HUES64 (cell line): ENCODE results near the gene TBL1XR1.
"Not testable (repeated sequence)": the region's sequence is repeated elsewhere in the genome, so short reads cannot be mapped to it uniquely, and the experiment has no call there.

Experiments
- H3K27ac ChIP-seq: 2 replicates; pipeline ENCODE4 v1.7.0; 2013; ENCODE audit warnings: low read depth, low read length, inconsistent platforms
- H3K27me3 ChIP-seq: 2 replicates; pipeline ENCODE4 v1.6.1; 2013; ENCODE audit warnings: mild to moderate bottlenecking, low read length; ENCODE audit not compliant: insufficient read depth
- H3K36me3 ChIP-seq: 2 replicates; pipeline ENCODE4 v1.6.1; 2013; ENCODE audit warnings: mild to moderate bottlenecking, low read length; ENCODE audit not compliant: insufficient read depth
- H3K4me1 ChIP-seq: 2 replicates; pipeline ENCODE4 v1.6.1; 2013; ENCODE audit warnings: mild to moderate bottlenecking, low read length, moderate library complexity; ENCODE audit not compliant: insufficient read depth
- H3K4me3 ChIP-seq: 2 replicates; pipeline ENCODE4 v1.5.1; 2013; ENCODE audit warnings: mild to moderate bottlenecking, low read length, moderate library complexity
- H3K9ac ChIP-seq: 2 replicates; pipeline ENCODE4 v1.6.1; 2013; ENCODE audit warnings: mild to moderate bottlenecking, low read depth, low read length
- H3K9me3 ChIP-seq: 2 replicates; pipeline ENCODE4 v1.6.1; 2013; ENCODE audit warnings: low read depth, low read length; ENCODE audit not compliant: insufficient read depth
- WGBS: fragments of 150-250, 120-280 bp; methylation state at CpG from one replicate; pipeline ENCODE4 v1.1.7; 2013; ENCODE audit warnings: missing lambda C conversion rate; 5-methylcytosine and 5-hydroxymethylcytosine counted together

The TBL1XR1 gene

GRCh38 chr3:177180506-177180905, 16.8 kb downstream of the TBL1XR1 start:
- Histone ChIP-seq H3K36me3 (no peaks in the 10 kb centered on the region), H3K9ac (no peak overlapping the region), H3K4me3 (no peak overlapping the region), H3K27ac (no peak overlapping the region), H3K27me3 (no peaks in the 10 kb centered on the region), H3K4me1 (peaks cover 26% of the 10 kb centered on the region), H3K9me3 (no peaks in the 10 kb centered on the region)
- 91% methylated on average over 5 of the region's 5 CpGs for WGBS

GRCh38 chr3:177179281-177180067, 17.8 kb downstream of the TBL1XR1 start:
- WGBS = 91% methylated on average over 10 of the region's 10 CpGs
- Histone ChIP-seq H3K4me3 (no peak overlapping the region), H3K9ac (no peak overlapping the region), H3K27me3 (no peaks in the 10 kb centered on the region), H3K36me3 (no peaks in the 10 kb centered on the region), H3K9me3 (no peaks in the 10 kb centered on the region), H3K4me1 (peaks cover 37% of the 10 kb centered on the region), H3K27ac (no peak overlapping the region; the same call in 1 of the 2 replicates)

- H3K27ac ChIP-seq = no peak overlapping the region
- peaks cover 39% of the 10 kb centered on the region for H3K4me1 ChIP-seq
- H3K9me3 ChIP-seq = no peaks in the 10 kb centered on the region
- H3K27me3 ChIP-seq = no peaks in the 10 kb centered on the region
- 85% methylated on average over 8 of the region's 8 CpGs for WGBS
- H3K4me3 ChIP-seq = no peak overlapping the region
- 0 out of 2 replicates have a peak, but pooled peaks cover 3% of the 10 kb centered on the region for H3K36me3 ChIP-seq
- H3K9ac ChIP-seq = no peak overlapping the region
Observed at GRCh38 chr3:177177749-177178221, 19.5 kb downstream of the TBL1XR1 start.

DNA sequence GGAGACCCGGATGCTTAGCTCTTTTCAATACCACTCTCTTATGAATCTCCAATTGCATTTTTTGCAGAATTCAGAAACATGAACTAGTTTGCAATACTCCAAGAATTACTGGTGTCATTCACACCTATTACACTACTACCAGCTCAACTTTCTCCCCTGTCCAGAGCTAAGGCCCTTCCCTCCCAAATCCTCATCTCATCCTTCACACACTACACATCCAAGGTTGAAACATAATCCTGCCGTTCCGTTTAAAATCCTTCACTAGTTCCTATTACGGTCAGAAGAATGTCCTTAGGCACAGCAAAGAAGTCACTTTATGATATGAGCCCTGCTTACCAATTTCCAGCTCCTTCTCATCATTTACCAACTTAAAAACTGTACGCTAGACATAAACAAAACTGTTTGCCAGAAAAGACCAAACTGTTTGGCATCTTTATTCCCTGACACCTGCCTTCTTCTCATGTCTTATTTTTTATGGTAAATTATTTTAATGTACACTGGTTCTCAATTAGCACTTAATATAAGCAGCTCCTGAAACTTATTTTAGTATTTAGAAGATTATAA, 22.6 kb downstream of the TBL1XR1 start:
- no peak overlapping the region for H3K27ac ChIP-seq
- peaks cover 31% of the 10 kb centered on the region for H3K4me1 ChIP-seq
- no peaks in the 10 kb centered on the region for H3K9me3 ChIP-seq
- H3K4me3 ChIP-seq = no peak overlapping the region
- H3K27me3 ChIP-seq = no peaks in the 10 kb centered on the region
- WGBS = 79% methylated on average over 5 of the region's 5 CpGs
- H3K36me3 ChIP-seq = 0 out of 2 replicates have a peak, but pooled peaks cover 3% of the 10 kb centered on the region
- H3K9ac ChIP-seq = no peak overlapping the region

GRCh38 chr3:177169936-177170722, 27.2 kb downstream of the TBL1XR1 start:
- Histone ChIP-seq H3K27me3 (no peaks in the 10 kb centered on the region), H3K4me1 (peaks cover 34% of the 10 kb centered on the region), H3K36me3 (0 out of 2 replicates have a peak, but pooled peaks cover 3% of the 10 kb centered on the region), H3K9me3 (no peaks in the 10 kb centered on the region), H3K4me3 (no peak overlapping the region), H3K27ac (no peak overlapping the region), H3K9ac (no peak overlapping the region)
- WGBS = 87% methylated on average over 3 of the region's 4 CpGs

DNA sequence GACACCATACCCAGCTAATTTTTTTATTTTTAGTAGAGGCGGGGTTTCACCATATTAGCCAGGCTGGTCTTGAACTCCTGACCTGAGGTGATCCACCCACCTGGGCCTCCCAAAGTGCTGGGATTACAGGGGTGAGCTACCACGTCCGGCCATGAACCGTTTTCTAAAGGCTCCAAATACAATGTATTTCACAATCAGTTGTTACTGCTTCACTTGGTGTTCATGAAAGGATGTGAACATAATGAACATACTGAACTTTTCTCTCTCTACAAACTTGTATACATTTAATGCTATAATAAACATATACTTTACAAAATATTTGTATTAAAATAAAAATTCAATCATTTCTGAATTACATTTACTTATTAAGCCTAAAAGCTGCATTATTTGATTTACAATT, 28.9 kb downstream of the TBL1XR1 start:
- 95% methylated on average over 4 of the region's 4 CpGs for WGBS
- Histone ChIP-seq H3K4me1 (peaks cover 25% of the 10 kb centered on the region), H3K27ac (no peak overlapping the region), H3K36me3 (0 out of 2 replicates have a peak, but pooled peaks cover 7% of the 10 kb centered on the region), H3K27me3 (no peaks in the 10 kb centered on the region), H3K4me3 (no peak overlapping the region), H3K9ac (no peak overlapping the region), H3K9me3 (no peaks in the 10 kb centered on the region)

- Histone ChIP-seq H3K4me1 (peaks cover 20% of the 10 kb centered on the region), H3K9ac (no peak overlapping the region), H3K36me3 (0 out of 2 replicates have a peak, but pooled peaks cover 8% of the 10 kb centered on the region), H3K9me3 (no peaks in the 10 kb centered on the region), H3K27ac (no peak overlapping the region), H3K4me3 (no peak overlapping the region), H3K27me3 (no peaks in the 10 kb centered on the region)
- WGBS = 100% methylated on average over 4 of the region's 4 CpGs
Observed at GRCh38 chr3:177162742-177163141, 34.5 kb downstream of the TBL1XR1 start.

- 96% methylated on average over 2 of the region's 2 CpGs for WGBS
- H3K27me3 ChIP-seq, H3K27ac ChIP-seq, H3K4me3 ChIP-seq, H3K36me3 ChIP-seq, H3K9ac ChIP-seq, H3K9me3 ChIP-seq: not testable (repeated sequence)
- H3K4me1 ChIP-seq = peaks cover 21% of the 10 kb centered on the region
Observed at GRCh38 chr3:177161603-177162002, 35.7 kb downstream of the TBL1XR1 start.

DNA sequence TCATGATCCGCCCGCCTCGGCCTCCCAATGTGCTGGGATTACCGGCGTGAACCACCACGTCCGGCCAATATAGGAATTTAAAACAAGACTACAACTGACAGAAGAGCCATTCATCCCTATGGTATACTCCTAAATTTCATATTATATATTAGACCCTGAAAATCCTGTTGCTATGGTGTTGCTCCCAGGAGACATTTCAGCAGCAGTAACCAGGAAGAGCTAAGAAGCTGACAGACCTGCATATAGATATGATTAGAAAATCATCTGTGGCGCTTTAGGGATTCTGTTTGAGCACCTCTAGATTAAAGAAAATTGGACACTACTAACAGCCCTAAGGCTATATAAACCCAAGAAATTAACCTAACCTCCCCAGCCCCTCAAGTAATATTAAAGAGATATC, 38.8 kb downstream of the TBL1XR1 start:
- Histone ChIP-seq H3K4me3 (no peak overlapping the region), H3K9me3 (no peaks in the 10 kb centered on the region), H3K27ac (no peak overlapping the region), H3K27me3 (no peaks in the 10 kb centered on the region), H3K4me1 (peaks cover 37% of the 10 kb centered on the region), H3K36me3 (0 out of 2 replicates have a peak, but pooled peaks cover 3% of the 10 kb centered on the region), H3K9ac (no peak overlapping the region)
- WGBS = 95% methylated on average over 8 of the region's 8 CpGs

GRCh38 chr3:177157492-177157891, 39.8 kb downstream of the TBL1XR1 start:
- Histone ChIP-seq H3K4me1 (peaks cover 37% of the 10 kb centered on the region), H3K4me3 (no peak overlapping the region), H3K36me3 (no peaks in the 10 kb centered on the region), H3K9me3 (no peaks in the 10 kb centered on the region), H3K9ac (no peak overlapping the region), H3K27ac (no peak overlapping the region), H3K27me3 (no peaks in the 10 kb centered on the region)
- 80% methylated on average over 4 of the region's 4 CpGs for WGBS

GRCh38 chr3:177154733-177155132, 42.5 kb downstream of the TBL1XR1 start:
- 91% methylated on average over 3 of the region's 3 CpGs for WGBS
- Histone ChIP-seq H3K27ac (no peak overlapping the region), H3K9ac (no peak overlapping the region), H3K36me3 (no peaks in the 10 kb centered on the region), H3K9me3 (no peaks in the 10 kb centered on the region), H3K4me3 (no peak overlapping the region), H3K27me3 (no peaks in the 10 kb centered on the region), H3K4me1 (peaks cover 41% of the 10 kb centered on the region)
